Right lobe of liver (tissue), 6 donors: ENCODE data around the gene NQO2. TPM values are rescaled to one million over a fixed set of nuclear protein-coding genes. Genes with fewer than 3 reads are reported as not detected.
"Not testable (repeated sequence)": the region's sequence is repeated elsewhere in the genome, so short reads cannot be mapped to it uniquely, and the experiment has no call there.

ENCODE experiments used
- ATAC-seq, 4 donors: fragments of 200-7000 bp; cut with Tn5 transposase; one replicate each; pipeline ENCODE4 v1.9.1; 2020; ENCODE audit warnings: mild to moderate bottlenecking in 4 of 4, moderate library complexity in 4 of 4
- DNase-seq, 3 donors: peaks; one replicate each; pipeline ENCODE4 v3.0.0-alpha.2; 2020
- H3K27ac ChIP-seq, 3 donors: fragments of 200-600 bp; one replicate each; pipeline ENCODE4 v1.8.0; 2022
- H3K27me3 ChIP-seq, 2 donors: fragments of 200-600 bp; one replicate each; pipeline ENCODE4 v1.8.0; 2022
- H3K36me3 ChIP-seq, 4 donors: fragments of 200-600 bp; sonication (generic) in 1 of 4; one replicate each; pipeline versions ENCODE4 v1.5.1 to v1.8.0; 2017 to 2022; ENCODE audit warnings: control low read depth in 1 of 4
- H3K4me1 ChIP-seq, 4 donors: fragments of 200-600 bp; sonication (generic) in 1 of 4; one replicate each; pipeline versions ENCODE4 v1.5.1 to v1.8.0; 2017 to 2022; ENCODE audit warnings: control low read depth in 1 of 4
- H3K4me3 ChIP-seq, 3 donors: fragments of 200-600 bp; one replicate each; pipeline ENCODE4 v1.8.0; 2022
- H3K9me3 ChIP-seq, 4 donors: fragments of 200-600 bp; sonication (generic) in 1 of 4; one replicate each; pipeline versions ENCODE4 v1.5.1 to v1.8.0; 2017 to 2022; ENCODE audit warnings: control low read depth in 1 of 4
- POLR2A ChIP-seq: fragments of 450-650 bp; IDR thresholded peaks from one replicate; pipeline ENCODE4 v1.6.1; 2017; ENCODE audit warnings: antibody characterized with exemption, mild to moderate bottlenecking
- whole genome bisulfite sequencing: methylation state at CpG from one replicate; pipeline ENCODE4 v1.1.6; 2018; ENCODE audit warnings: low coverage, low lambda C conversion rate; ENCODE audit not compliant: insufficient coverage; ENCODE audit errors: missing lambda C conversion rate; 5-methylcytosine and 5-hydroxymethylcytosine counted together
- intact Hi-C, 2 donors: fragments of 100-400 bp; cut with DNase I; formaldehyde crosslinking; loops; one replicate each; pipeline versions ENCODE4 v1.11.2 to v1.14.1; 2022
- total RNA-seq, 6 experiments: library from RNA; depleted of rRNA in 2 of 6; stranded (reverse); fragments of >200 nt in 2 of 6; fragmentation: NEBNext Ultra II Directional in 3 of 6; extraction: Animal tissue kit (Norgen Biotek cat#: 25700) in 3 of 6; gene quantifications; one replicate each; pipeline versions ENCODE4 v1.1.0 to v1.2.4, GENCODE V29; 2016 to 2023
- TF ChIP-seq, protein P1 (sequence below), 4 donors: fragments of 200-600 bp in 3 of 4; fragments of 450-650 bp in 1 of 4; IDR thresholded peaks; one replicate each; pipeline versions ENCODE4 v1.5.1 to v1.8.0; 2016 to 2022; ENCODE audit warnings: antibody characterized with exemption in 4 of 4, mild to moderate bottlenecking in 2 of 4
- donor health status: DM: no; HTN: yes; CAD: no.
- donor health status: DM: no; HTN: no; CAD: no.
- donor health status: DM: no; HTN: no; CAD: no.
- donor health status: DM: no; HTN: yes; CAD: no.
- donor health status: DM: no; HTN: yes; CAD: no.

NQO2 gene
- total RNA-seq, 6 experiments from 2014 or later, result 44.5 to 74.2 (median 67.3) TPM

DNA sequence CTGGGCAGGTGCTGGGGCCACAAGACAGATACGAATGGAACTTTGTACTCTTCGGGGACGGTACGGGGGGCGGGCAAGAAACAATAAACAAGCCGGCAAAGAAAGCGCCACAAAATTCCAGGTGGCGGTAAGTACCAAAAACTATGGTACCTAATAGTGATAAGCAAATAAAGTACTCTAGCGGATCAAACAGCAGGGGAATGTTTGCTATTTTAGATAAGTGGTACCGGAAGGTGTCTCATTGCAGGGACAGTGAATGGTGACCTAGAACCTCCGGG, 53.5 kb downstream of the NQO2 start:
- ATAC-seq (no peak), DNase-seq (no peak)
- intact Hi-C loops, result no loop called here
- H3K9me3 ChIP-seq, result no peaks in the 10 kb centered on the region
- TF ChIP-seq, protein P1, sequence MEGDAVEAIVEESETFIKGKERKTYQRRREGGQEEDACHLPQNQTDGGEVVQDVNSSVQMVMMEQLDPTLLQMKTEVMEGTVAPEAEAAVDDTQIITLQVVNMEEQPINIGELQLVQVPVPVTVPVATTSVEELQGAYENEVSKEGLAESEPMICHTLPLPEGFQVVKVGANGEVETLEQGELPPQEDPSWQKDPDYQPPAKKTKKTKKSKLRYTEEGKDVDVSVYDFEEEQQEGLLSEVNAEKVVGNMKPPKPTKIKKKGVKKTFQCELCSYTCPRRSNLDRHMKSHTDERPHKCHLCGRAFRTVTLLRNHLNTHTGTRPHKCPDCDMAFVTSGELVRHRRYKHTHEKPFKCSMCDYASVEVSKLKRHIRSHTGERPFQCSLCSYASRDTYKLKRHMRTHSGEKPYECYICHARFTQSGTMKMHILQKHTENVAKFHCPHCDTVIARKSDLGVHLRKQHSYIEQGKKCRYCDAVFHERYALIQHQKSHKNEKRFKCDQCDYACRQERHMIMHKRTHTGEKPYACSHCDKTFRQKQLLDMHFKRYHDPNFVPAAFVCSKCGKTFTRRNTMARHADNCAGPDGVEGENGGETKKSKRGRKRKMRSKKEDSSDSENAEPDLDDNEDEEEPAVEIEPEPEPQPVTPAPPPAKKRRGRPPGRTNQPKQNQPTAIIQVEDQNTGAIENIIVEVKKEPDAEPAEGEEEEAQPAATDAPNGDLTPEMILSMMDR (IDR thresholded peaks at IDR 0.05), result no peak
- TF ChIP-seq POLR2A, result no peak
- no peak overlapping the region for H3K27ac ChIP-seq
- peak overlapping the region; percentile 38 to 63 (median 51) for H3K4me3 ChIP-seq
- no peaks in the 10 kb centered on the region for H3K36me3 ChIP-seq
- H3K4me1 ChIP-seq, result peaks cover 0 to 3% (median 0%) of the 10 kb centered on the region in 4 donors
- no peaks in the 10 kb centered on the region for H3K27me3 ChIP-seq
- 22% methylated on average over 11 of the region's 11 CpGs for WGBS

- H3K9me3 ChIP-seq, H3K27me3 ChIP-seq, H3K27ac ChIP-seq, H3K36me3 ChIP-seq, H3K4me1 ChIP-seq: not testable (repeated sequence)
- DNase-seq (peak in 1 of 3 donors; percentile 73), ATAC-seq (peak in 1 of 4 donors; percentile 14)
- 63% methylated on average over 26 of the region's 27 CpGs for WGBS
- H3K4me3 ChIP-seq, result peak overlapping the region; percentile 34 to 63 (median 51)
- intact Hi-C loops, result loop anchor here in 1 of 2 donors (5.0 kb wide), 1 partner anchor 57 kb away; the partner anchor contains the start of gene NQO2
Observed at GRCh38 chr6:3054229-3055157, 54.8 kb downstream of the NQO2 start.

GRCh38 chr6:3055158-3055499, 55.4 kb downstream of the NQO2 start:
- H3K4me1 ChIP-seq, H3K27ac ChIP-seq, H3K27me3 ChIP-seq, DNase-seq, H3K4me3 ChIP-seq, H3K36me3 ChIP-seq, H3K9me3 ChIP-seq, ATAC-seq: not testable (repeated sequence)
- WGBS, result 59% methylated on average over 3 of the region's 3 CpGs
- intact Hi-C loops, result loop anchor here in 1 of 2 donors (5.0 kb wide), 1 partner anchor 58 kb away; the partner anchor contains the start of gene NQO2

DNA sequence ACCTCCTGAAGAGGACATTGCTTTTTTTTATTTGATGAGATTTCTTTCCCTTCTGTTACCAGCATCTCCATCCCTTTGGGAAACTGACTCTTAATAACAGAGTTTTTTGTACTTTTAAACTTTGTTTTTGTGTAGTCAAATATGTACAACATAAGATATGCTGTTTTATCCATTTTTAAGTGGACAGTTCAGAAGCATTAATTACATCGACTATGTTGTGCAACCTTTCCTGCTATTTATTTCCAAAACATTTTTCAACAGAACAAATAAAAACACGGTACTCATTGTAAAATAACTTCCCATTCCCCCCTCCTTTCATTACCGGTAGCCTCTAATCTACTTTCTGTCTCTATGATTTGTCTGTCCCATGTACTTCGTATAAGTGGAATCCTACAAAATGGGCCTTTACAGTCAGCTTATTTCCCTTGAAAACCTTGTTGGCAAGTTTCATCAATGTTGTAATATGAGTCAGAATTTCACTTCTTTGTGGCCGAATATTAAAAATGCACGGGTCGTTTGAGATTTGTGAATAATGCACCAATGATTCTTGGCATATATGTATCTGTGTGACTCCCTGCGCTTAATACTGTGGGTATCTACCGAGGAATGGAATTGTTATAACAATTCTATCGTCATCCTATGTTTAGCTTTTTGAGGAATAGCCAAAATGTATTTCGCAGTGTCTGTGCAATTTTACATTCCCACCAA, 57.5 kb downstream of the NQO2 start:
- no peak overlapping the region for H3K4me3 ChIP-seq
- intact Hi-C loops, result loop anchor here in 1 of 2 donors (5.0 kb wide), 1 partner anchor 60 kb away; the partner anchor contains the start of gene NQO2
- no peaks in the 10 kb centered on the region for H3K27me3 ChIP-seq
- peaks cover 0 to 3% (median 0%) of the 10 kb centered on the region in 4 donors for H3K4me1 ChIP-seq
- TF ChIP-seq POLR2A, result no peak
- TF ChIP-seq, protein P1 (IDR thresholded peaks at IDR 0.05), result no peak
- no peaks in the 10 kb centered on the region for H3K9me3 ChIP-seq
- DNase-seq, result no peak
- H3K36me3 ChIP-seq, result no peaks in the 10 kb centered on the region
- no peak for ATAC-seq
- H3K27ac ChIP-seq, result no peak overlapping the region
- 64% methylated on average over 11 of the region's 11 CpGs for WGBS

- no peak overlapping the region for H3K4me3 ChIP-seq
- H3K9me3 ChIP-seq, result no peaks in the 10 kb centered on the region
- peaks cover 0 to 3% (median 0%) of the 10 kb centered on the region in 4 donors for H3K4me1 ChIP-seq
- H3K27ac ChIP-seq, result no peak overlapping the region
- no peaks in the 10 kb centered on the region for H3K36me3 ChIP-seq
- H3K27me3 ChIP-seq, result no peaks in the 10 kb centered on the region
- ATAC-seq, result no peak
- intact Hi-C loops, result loop anchor here in 1 of 2 donors (5.0 kb wide), 1 partner anchor 62 kb away; the partner anchor contains the start of gene NQO2
- WGBS, result 47% methylated on average over 2 of the region's 2 CpGs
- DNase-seq, result no peak
- TF ChIP-seq, protein P1 (IDR thresholded peaks at IDR 0.05), result no peak
- no peak for TF ChIP-seq POLR2A
Observed at GRCh38 chr6:3058957-3059356, 59.3 kb downstream of the NQO2 start.

GRCh38 chr6:3060092-3060491, 60.4 kb downstream of the NQO2 start:
- not testable (repeated sequence) for H3K4me3 ChIP-seq, H3K4me1 ChIP-seq, H3K9me3 ChIP-seq, ATAC-seq, H3K27me3 ChIP-seq, H3K27ac ChIP-seq, DNase-seq, H3K36me3 ChIP-seq
- WGBS, result 94% methylated on average over 11 of the region's 11 CpGs
- intact Hi-C loops, result loop anchor here in 1 of 2 donors (5.0 kb wide), 1 partner anchor 68 kb away; no protein-coding TSS in a partner anchor
